Measurements from ENCODE around the gene ARHGEF19. TPM values are rescaled to one million over a fixed set of nuclear protein-coding genes. Genes with fewer than 3 reads are reported as not detected.
A peak's percentile ranks its signal among the peaks of the same experiment; 100 is the strongest.

ARHGEF19 gene
- total and polyA plus RNA-seq, 2 of the 13 experiments (the other 11 are each of a cell fraction or from before 2014, with no cell fraction given): 1.7 to 1.8 TPM

DNA sequence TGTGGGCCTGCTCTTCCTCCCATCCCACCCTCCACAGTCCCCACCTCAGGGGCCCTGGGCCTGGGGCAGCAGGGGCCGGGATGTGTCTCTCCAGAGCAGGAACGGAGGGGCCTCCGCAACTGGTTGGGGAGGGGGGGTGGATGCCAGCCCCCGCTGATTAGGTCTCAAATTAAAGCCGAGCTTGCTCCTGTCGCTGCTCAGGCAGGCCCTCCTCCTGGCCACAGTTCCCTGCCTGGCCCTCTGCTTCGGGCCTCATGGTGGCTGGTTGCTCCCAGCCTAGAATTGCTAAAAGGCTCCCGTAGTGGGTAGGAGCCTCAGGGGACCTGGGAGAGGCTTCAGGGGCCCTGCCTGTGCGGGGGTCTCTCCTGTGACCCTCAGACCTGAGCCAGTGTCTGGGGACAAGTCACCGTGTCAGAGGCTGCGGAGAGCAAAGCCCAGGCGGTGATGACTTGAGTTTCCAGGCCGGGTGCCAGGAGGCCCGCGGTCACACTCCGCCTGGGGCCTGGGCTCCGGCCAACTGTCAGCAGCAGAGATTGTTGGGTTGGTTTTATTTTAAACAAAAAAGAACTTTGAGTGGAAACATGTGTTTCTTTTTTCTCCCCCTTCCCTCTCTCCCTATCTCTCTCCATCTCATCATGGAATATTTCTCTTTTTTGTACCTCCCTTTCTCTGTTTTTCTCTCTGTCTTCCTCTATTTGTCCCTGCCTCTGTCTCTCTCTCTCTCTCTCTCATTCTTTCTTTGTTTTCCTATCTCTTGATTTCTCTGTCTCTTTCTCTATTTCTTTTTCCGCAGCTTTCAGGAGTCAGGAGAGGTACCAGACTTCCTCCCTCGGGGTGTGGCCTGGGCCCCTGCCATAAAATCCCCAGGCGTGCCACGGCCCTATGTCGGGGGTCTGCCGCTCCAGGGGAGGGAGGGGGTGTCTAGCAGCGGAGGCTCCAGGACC, 36.6 kb downstream of the ARHGEF19 start (continued):
- no peak for TF ChIP-seq SNAI1 (CRISPR knock-in tag; IDR thresholded peaks at IDR 0.05; ENCODE audit: borderline replicate concordance)
- TF ChIP-seq, protein P1, sequence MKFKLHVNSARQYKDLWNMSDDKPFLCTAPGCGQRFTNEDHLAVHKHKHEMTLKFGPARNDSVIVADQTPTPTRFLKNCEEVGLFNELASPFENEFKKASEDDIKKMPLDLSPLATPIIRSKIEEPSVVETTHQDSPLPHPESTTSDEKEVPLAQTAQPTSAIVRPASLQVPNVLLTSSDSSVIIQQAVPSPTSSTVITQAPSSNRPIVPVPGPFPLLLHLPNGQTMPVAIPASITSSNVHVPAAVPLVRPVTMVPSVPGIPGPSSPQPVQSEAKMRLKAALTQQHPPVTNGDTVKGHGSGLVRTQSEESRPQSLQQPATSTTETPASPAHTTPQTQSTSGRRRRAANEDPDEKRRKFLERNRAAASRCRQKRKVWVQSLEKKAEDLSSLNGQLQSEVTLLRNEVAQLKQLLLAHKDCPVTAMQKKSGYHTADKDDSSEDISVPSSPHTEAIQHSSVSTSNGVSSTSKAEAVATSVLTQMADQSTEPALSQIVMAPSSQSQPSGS (CRISPR knock-in tag; IDR thresholded peaks at IDR 0.05): no peak
- TF ChIP-seq, protein P2, sequence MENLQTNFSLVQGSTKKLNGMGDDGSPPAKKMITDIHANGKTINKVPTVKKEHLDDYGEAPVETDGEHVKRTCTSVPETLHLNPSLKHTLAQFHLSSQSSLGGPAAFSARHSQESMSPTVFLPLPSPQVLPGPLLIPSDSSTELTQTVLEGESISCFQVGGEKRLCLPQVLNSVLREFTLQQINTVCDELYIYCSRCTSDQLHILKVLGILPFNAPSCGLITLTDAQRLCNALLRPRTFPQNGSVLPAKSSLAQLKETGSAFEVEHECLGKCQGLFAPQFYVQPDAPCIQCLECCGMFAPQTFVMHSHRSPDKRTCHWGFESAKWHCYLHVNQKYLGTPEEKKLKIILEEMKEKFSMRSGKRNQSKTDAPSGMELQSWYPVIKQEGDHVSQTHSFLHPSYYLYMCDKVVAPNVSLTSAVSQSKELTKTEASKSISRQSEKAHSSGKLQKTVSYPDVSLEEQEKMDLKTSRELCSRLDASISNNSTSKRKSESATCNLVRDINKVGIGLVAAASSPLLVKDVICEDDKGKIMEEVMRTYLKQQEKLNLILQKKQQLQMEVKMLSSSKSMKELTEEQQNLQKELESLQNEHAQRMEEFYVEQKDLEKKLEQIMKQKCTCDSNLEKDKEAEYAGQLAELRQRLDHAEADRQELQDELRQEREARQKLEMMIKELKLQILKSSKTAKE (CRISPR knock-in tag; IDR thresholded peaks at IDR 0.05; ENCODE audit: borderline replicate concordance): no peak
- TF ChIP-seq SMAD9 (CRISPR knock-in tag; IDR thresholded peaks at IDR 0.05): no peak
- TF ChIP-seq PAWR (CRISPR knock-in tag; IDR thresholded peaks at IDR 0.05; ENCODE audit: borderline replicate concordance): no peak
- no peak for TF ChIP-seq TBX3 (IDR thresholded peaks at IDR 0.05; ENCODE audit: borderline replicate concordance)
- TF ChIP-seq, protein P3, sequence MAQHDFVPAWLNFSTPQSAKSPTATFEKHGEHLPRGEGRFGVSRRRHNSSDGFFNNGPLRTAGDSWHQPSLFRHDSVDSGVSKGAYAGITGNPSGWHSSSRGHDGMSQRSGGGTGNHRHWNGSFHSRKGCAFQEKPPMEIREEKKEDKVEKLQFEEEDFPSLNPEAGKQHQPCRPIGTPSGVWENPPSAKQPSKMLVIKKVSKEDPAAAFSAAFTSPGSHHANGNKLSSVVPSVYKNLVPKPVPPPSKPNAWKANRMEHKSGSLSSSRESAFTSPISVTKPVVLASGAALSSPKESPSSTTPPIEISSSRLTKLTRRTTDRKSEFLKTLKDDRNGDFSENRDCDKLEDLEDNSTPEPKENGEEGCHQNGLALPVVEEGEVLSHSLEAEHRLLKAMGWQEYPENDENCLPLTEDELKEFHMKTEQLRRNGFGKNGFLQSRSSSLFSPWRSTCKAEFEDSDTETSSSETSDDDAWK (CRISPR knock-in tag; IDR thresholded peaks at IDR 0.05): no peak
- no peak for TF ChIP-seq ZNF460 (CRISPR knock-in tag; IDR thresholded peaks at IDR 0.05; ENCODE audit: borderline replicate concordance)
- no peak for TF ChIP-seq NFE2L1 (CRISPR knock-in tag; IDR thresholded peaks at IDR 0.05; ENCODE audit: borderline replicate concordance)
- TF ChIP-seq NR2F1 (CRISPR knock-in tag; IDR thresholded peaks at IDR 0.05): no peak
- TF ChIP-seq KDM4B (CRISPR knock-in tag; IDR thresholded peaks at IDR 0.05): no peak
- TF ChIP-seq HNRNPLL (IDR thresholded peaks at IDR 0.05; ENCODE audit: low read depth, low read length, poor library complexity, severe bottlenecking): peak; percentile 49
- TF ChIP-seq NFE2 (CRISPR knock-in tag; IDR thresholded peaks at IDR 0.05): no peak
- TF ChIP-seq, protein P4, sequence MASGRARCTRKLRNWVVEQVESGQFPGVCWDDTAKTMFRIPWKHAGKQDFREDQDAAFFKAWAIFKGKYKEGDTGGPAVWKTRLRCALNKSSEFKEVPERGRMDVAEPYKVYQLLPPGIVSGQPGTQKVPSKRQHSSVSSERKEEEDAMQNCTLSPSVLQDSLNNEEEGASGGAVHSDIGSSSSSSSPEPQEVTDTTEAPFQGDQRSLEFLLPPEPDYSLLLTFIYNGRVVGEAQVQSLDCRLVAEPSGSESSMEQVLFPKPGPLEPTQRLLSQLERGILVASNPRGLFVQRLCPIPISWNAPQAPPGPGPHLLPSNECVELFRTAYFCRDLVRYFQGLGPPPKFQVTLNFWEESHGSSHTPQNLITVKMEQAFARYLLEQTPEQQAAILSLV (CRISPR knock-in tag; IDR thresholded peaks at IDR 0.05; ENCODE audit: borderline replicate concordance): no peak
- no peak for TF ChIP-seq ZBTB1 (CRISPR knock-in tag; IDR thresholded peaks at IDR 0.05; ENCODE audit: borderline replicate concordance)
- TF ChIP-seq ATRX (CRISPR knock-in tag; IDR thresholded peaks at IDR 0.05; ENCODE audit: borderline replicate concordance): no peak
- no peak for TF ChIP-seq ZNF737 (CRISPR knock-in tag; IDR thresholded peaks at IDR 0.05; ENCODE audit: borderline replicate concordance)
- TF ChIP-seq SMARCC2 (IDR thresholded peaks at IDR 0.05): no peak
- TF ChIP-seq, protein P5, sequence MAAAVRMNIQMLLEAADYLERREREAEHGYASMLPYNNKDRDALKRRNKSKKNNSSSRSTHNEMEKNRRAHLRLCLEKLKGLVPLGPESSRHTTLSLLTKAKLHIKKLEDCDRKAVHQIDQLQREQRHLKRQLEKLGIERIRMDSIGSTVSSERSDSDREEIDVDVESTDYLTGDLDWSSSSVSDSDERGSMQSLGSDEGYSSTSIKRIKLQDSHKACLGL (CRISPR knock-in tag; IDR thresholded peaks at IDR 0.05): peak; percentile 55; the same call in 1 of the 2 replicates
- peak; percentile 56; the same call in 1 of the 2 replicates for TF ChIP-seq ZNF766 (CRISPR knock-in tag; IDR thresholded peaks at IDR 0.05; ENCODE audit: borderline replicate concordance)
- TF ChIP-seq SRSF1 (optimal IDR thresholded peaks at IDR 0.05; ENCODE audit: low read depth, low read length): no peak
- TF ChIP-seq NR2F2 (IDR thresholded peaks at IDR 0.05; ENCODE audit: borderline replicate concordance, low read depth): no peak

Measured in HepG2 (cell line).